Medulla oblongata (tissue), 1 donor: ENCODE data around the gene GPR85.
"Not testable (repeated sequence)": the region's sequence is repeated elsewhere in the genome, so short reads cannot be mapped to it uniquely, and the experiment has no call there.

Experiments used
- DNase-seq: peaks from one replicate; pipeline ENCODE4 v3.0.0-alpha.2; 2015; ENCODE audit errors: extremely low spot score

The GPR85 gene

DNA sequence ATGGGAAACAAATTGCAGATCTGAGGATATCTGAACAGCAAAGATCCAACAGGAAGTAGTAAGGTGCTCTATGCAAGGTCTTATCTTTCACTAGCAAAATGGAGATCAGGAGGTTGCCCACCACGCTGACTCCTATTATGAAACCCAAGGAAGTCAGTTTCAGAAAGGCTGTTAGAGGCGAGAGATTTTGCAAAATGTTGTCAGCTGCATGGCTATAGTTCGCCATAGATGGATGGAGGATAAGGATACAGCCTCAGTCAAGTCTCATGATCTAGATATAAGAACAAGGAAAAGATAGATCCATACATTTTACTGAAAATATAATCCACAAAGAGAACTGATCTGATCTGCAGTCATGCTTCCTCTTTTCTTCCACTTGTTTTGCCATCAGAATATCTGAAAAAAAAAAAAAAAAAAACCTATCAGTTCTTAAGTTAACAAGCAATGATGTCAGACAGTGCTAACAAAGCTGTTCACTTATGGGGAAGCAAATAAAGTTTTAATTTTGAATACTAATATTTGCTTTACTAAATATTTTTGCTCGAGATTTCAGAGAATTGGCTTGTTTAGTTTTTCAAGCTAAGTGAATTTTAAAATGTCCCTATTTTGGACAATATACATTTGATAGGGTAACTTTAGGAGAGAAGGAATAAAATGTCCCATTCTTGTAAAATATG is 2.0 kb downstream of the GPR85 start:
- DNase-seq: no peak

DNA sequence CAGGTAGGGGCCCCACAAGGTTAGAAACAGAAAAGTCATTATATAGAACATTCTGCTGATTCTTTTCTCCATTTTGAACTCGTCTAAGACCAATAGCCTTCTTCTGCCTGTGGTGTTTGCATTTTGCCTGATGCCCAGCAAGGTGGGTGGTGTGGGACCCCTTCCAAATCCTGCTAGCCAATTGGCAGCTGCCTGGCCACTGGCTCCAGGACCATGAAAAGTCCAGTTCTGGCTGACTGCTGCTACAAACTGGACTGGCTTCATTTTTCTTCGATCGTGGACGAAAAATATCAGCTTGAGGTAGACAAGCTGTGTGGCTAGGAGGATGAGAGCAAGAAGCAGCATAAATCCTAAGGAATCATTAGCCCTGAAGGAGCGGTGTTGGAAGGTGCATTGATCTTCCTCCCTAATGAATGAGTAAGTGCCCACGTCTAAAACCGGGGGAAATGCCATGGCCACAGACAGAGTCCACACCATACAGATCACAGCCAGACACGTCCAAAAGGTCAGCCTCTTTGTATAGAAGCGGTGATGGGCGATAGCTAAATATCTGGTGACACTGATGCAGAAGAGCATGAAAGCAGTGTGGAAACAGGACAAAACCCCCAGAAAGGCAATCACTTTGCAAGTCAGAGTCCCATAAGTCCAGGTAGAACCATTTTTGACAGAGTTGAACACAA is 2.7 kb downstream of the GPR85 start:
- no peak for DNase-seq

DNA sequence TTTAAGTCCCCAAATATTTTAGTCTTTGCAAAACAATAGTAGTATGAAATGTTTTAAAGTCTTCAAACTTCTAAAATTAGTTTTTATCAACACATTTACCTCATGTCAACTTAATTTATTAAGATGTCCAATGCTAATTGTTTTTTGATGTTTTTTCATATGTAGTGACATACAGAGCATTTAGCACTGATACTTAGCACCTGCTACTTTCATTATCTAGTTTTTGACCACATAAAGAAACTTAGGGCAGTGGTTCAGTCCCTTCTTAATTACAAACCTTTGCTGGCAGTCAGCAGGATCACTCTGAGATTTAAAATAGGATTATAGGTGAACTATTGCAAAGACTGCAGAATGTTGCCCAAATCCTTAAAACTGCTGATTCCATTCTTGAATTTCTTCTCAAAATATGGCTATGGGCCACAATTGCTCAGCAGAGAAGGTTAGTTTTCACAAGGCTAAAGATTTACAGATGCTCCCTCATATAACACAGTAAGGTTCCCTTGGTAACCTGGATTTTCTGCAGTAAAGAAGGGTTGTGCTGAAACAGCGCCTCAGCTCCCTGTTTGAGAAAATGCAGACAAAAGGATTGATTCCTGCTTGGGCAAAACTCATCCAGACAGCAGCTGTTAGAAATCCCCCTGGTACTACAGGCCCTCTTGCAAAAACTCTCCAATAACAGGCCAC is 3.4 kb downstream of the GPR85 start:
- no peak for DNase-seq

DNA sequence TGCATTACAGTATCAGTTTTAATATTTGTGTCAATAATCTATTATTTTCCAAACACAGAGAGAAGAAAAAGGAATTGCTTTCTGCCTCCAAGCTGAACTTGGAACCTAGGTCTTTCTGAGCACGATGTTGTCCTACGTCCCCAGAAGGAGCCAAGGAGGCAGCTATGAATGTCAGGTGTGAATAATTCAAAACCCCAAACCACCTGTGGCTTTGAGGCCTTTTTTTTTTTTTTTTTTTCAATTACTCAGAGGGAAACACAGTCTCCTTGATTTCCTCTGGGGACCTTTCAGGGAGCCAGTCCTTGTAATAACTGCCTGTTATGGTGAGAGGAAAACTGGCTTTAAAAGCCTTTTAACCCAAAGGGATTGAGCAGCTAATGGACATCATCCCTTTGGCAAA is 8.3 kb downstream of the GPR85 start:
- no peak for DNase-seq

DNA sequence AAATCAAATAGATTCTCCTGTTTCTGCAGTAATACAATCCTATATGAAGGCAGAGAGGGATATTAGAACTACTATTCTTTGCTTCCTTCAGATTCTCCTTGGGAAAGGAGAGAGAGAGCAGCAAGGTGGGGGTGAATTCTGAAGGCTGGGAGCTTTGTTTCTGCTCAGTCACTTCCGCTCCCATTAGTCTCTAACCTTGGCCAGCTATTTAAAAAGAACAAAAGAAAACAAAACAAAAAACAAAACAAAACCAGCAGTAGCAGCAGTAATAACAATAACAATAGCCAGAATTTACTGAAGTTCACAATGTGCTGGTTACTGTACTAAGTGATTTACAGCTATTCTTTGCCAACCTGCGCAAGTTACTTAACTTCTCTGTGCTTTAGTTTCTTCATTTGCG is 9.9 kb downstream of the GPR85 start:
- no peak for DNase-seq

DNA sequence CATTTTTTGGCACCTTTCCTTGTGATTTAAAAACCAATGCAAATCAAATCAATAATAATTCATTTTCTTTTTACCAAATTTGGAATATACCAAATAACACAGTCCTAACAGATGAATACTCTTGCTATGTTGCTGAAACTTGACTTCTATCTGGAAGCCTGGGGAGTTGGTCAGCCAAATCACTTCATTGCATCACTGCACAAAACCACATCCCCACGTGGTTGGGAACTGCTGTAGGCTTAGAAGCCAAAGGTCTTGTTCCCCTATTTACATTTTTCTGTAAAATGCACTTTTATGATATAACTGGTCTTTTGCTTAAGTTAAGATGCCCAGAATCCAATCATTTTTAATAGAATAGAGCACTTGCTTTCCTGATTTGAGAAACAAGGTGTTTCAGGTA is 15.2 kb downstream of the GPR85 start:
- DNase-seq: peak; percentile 29

DNA sequence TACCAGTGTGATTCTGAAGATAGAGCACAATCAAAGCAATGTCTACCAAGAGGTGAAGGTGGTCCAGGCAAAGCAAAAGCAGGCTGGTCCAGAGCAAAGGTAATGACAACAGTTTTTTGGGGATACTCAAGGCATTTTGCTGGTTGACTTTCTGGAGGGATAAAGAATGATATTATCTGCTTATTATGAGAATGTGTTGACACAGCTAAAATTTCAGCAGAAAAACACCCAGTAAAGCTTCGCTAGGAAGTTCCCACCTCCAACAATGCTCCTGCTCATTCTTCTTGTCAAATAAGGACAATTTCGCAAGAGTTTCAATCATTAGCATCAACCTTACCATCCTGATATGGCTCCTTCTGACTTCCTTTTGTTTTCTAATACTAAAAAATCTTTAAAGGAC is 24.1 kb downstream of the GPR85 start:
- no peak for DNase-seq

DNA sequence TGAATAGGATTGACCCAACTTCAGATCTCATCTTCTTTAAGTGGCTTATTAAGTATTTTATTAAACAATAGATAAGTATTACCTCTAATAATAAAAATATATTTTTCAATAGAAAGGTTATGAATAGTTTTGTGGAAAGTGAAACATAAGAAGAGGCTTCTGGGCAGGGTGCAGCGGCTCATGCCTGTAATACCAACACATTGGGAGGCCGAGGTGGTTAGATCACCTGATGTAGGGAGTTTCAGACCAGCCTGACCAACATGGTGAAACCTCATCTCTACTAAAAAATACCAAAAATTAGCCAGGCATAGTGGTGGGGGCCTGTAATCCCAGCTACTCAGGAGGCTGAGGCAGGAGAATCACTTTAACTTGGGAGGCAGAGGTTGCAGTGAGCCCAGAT is 26.5 kb downstream of the GPR85 start:
- DNase-seq: no peak

DNA sequence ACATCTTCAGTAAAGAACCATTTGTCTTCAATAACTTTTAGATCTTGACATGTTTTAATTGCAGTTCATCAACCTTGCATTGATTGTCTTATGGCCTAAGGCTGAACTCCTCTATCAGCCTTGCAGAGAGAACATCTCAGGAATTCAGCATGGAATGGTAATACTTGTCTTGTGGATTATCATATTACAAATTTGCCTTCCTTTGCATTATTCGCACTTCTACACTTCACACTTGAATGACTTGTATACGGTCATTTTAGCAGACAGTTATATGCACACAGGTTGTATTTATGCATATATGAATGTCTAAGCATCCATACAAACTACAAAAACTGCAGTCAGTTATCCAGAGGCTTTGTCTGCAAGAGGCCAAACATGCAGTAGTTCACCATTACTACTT is 31.7 kb downstream of the GPR85 start:
- no peak for DNase-seq

DNA sequence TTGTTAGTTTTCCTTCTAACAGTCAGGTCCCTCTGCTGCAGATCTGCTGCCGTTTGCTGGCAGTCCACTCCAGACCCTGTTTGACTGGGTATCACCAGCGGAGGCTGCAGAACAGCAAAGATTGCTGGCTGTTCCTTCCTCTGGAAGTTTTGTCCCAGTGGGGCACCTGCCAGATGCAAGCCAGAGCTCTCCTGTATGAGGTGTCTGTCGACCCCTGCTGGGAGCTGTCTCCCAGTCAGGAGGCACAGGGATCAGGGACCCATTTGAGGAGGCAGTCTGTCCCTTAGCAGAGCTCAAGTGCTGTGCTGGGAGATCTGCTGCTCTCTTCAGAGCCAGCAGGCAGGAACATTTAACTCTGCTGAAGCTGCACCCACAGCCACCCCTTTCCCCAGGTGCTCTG is 32.4 kb downstream of the GPR85 start:
- not testable (repeated sequence) for DNase-seq

DNA sequence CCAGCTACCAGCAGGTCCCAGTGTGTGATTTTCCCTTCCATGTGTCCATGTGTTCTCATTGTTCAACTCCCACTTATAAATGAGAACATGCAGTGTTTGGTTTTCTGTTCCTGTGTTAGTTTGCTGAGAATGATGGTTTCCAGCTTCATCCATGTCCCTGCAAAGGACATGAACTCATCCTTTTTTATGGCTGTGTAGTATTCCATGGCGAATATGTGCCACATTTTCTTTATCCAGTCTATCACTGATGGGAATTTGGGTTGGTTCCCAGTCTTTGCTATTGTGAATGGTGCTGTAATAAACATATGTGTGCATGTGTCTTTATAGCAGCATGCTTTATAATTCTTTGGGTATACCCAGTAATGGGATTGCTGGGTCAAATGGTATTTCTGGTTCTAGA is 37.4 kb downstream of the GPR85 start:
- not testable (repeated sequence) for DNase-seq

DNA sequence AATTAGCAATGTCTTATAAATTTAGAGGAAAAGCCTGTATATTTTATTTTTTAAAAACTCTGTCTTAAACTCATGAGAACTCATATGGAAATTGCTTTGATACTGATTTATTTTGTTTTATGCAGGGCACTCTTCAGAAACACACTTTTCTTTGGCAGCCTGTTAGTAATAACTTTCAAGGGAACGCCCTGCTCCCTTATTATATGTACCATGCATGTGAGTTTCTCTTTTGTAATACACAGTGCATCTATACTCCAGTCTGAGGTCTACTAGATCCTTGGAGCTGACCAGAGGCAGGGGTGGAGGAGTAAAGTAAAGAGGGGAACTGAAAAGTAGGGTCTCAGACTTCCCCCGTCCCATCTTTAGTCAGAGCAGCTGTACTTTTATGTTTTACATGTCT is 40.2 kb downstream of the GPR85 start:
- DNase-seq: no peak

DNA sequence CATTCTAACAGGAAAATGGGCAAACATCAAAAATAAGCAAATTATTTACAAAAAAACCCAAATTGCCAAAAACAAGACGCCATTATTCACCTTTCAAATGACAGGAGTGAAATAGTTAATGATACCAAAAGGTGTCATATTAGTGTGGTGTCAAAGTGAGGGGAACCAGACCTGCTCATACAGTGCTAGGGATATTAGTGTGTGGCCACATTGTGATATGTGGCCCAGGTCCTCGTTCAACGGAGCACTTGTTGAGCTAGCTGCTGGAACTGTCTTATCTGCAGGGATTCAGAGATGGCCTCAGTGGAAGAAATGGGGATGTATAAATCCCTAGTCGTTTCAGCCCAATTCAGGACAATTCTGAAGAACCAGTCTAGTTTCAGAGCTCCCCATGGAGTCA is 41.2 kb downstream of the GPR85 start:
- no peak for DNase-seq

DNA sequence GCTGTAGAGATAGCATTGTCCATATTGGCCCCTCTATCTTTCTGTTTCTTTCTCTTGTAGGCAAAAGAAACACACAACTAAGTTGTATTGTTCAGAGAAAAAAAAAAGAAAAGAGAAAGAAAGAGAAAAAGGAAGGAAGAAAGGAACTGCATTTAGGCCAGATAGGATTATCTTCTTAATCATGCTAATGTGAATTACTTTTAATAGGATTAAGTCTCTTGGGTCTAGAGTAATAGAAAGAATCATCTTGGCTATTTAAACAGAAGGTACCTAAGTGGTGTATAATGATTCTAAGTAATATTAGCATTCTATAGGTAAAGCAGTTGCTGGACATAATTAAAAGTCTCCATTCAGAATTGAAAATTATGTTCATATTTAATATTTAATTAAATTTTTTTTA is 42.2 kb downstream of the GPR85 start:
- DNase-seq: no peak

DNA sequence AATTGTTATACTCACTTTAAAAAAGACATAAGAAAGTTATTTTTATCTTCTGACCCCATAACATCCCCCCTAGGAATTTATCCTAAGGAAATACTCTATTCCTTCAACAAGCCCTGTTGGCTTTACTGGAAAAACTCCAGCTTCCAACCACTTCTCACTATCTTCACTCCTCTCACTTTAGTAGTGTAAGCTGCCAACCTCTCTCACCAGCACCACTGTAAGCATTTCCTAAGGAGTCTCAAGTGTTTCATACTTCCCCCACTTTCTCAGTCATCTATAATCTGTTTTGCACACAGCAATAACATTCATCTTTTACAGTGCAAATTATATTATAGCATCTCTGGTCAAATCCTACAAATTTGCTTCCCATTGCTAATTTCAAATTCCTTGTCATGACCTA is 45.8 kb downstream of the GPR85 start:
- no peak for DNase-seq

DNA sequence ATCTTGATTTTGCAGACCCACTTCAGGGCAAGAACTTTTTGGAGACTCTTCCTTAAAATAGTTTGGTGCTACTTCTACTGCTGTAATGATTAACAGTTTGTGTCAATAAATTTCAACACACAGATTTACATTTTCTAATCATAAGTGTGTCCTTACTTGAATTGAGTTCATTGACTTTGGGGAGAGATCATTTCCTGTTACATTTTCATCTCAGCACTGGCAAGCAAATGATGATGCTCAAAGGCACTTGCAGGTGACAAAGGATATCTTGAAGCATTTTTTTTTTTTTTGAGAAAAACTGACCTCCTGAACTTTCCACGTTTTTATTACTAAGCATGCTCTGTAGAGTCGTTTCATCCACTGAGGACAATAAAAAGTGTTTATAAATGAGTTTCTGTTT is 52.7 kb downstream of the GPR85 start:
- DNase-seq: no peak
